Breast epithelium (tissue), 3 donors: ENCODE measurements around the gene ZBTB43.

Experiments used
- CTCF ChIP-seq, 3 donors: fragments of 450-650 bp; IDR thresholded peaks; one replicate each; pipeline ENCODE4 v1.5.1; 2016 to 2017; ENCODE audit warnings: antibody characterized with exemption in 3 of 3, mild to moderate bottlenecking in 3 of 3, moderate library complexity in 3 of 3
- POLR2AphosphoS5 ChIP-seq, 3 donors: sonication (generic); formaldehyde crosslinking; IDR thresholded peaks; one replicate each; pipeline ENCODE4 v1.6.1; 2017; ENCODE audit warnings: antibody characterized with exemption in 3 of 3

GRCh38 chr9:126794441-126794840 is 10.4 kb upstream of the ZBTB43 start:
- TF ChIP-seq POLR2AphosphoS5 (IDR thresholded peaks at IDR 0.05) (no peak), CTCF (IDR thresholded peaks at IDR 0.05) (no peak)
